Measurements from ENCODE around the gene EFNA2. TPM values are rescaled to one million over a fixed set of nuclear protein-coding genes. Genes with fewer than 3 reads are reported as not detected.

EFNA2 gene
- total RNA-seq, 4 donors from 2014 or later, result 0.76 TPM; not detected in 3

DNA sequence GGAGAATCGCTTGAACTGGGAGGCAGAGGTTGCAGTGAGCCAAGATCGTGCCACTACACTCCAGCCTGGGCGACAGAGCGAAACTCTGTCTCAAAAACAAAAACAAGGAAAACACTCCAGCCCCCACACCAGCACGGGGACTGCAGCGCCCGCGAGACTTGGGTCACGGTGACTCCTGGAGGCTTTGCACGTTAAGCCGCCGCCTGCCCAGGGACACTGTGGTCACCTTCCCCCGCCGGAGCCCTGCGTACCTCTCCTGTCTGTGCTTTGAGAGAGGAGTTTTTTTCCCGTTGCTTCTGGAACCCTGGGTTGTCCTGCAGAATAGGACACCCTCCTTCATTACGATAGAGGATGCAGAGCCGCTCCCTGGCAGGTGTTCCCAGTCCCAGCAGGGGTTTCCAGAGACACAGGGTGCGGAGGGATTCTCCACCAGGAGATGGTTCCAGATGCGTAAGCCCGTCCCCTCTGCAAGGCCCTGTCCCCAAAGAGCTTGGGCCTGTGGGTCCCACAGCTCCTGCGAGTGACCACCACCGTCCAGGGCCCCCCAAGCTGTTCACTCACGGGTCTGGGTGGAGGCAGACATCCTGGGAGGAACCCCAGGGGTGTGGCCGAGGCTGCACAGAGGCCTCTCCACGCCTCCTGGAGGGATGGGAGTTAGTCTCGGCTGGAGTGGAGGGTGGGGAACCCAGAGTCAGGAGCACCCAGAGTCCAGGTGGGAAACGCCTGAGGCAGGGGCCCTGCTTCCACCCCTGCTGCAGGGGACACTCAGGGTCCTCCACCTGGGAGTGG lies 55.2 kb downstream of the EFNA2 start:
- no peaks in the 10 kb centered on the region for H3K9me3 ChIP-seq
- no peak overlapping the region for H3K4me3 ChIP-seq
- H3K27me3 ChIP-seq, result no peaks in the 10 kb centered on the region
- no peaks in the 10 kb centered on the region for H3K4me1 ChIP-seq
- TF ChIP-seq CTCF (IDR thresholded peaks at IDR 0.05) (no peak), POLR2A (IDR thresholded peaks at IDR 0.05) (no peak)
- intact Hi-C loops (cut with DNase I; ENCODE audit: low total_unique reads), result no loop called here
- no peak overlapping the region for H3K27ac ChIP-seq
- H3K36me3 ChIP-seq, result no peaks in the 10 kb centered on the region
- no peak for DNase-seq

DNA sequence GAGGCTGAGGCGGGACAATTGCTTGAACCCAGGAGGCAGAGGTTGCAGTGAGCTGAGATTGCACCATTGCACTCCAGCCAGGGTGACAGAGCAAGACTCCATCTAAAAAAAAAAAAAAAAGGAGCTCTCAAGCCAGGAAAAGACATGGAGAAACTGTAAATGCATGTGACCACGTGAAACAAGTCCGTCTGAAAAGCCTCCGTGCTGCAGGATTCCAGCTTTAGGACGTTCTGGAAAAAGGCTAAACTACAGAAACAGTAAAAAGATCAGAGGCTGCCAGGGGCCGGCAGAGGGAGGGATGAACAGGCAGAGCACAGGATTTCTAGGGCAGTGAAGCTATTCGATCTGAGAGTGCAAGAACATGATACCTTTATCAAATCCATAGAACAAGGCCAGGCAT lies 57.4 kb downstream of the EFNA2 start:
- H3K9me3 ChIP-seq, result no peaks in the 10 kb centered on the region

DNA sequence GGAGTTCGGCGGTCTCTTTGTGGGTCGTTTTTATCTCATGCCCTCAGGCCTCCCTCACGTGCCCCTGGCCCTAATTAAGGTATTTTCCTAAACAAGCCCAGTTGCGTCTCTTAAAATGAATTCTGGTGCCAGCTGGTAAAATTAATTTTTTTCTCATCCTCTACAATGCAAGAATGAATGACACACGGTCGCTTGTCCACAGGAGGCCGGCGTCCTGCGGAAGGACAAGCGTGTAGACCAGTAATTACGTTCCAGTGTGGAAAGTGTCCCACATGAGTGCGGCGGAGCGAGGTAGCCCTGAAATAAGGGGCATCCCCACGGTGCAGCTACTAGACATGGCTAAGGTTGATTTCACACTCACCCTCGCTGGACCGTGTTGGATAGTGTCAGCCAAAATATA lies 63.5 kb downstream of the EFNA2 start:
- Histone ChIP-seq H3K36me3 (no peaks in the 10 kb centered on the region), H3K27ac (no peak overlapping the region), H3K4me1 (no peaks in the 10 kb centered on the region), H3K4me3 (no peak overlapping the region), H3K27me3 (no peaks in the 10 kb centered on the region), H3K9me3 (no peaks in the 10 kb centered on the region)
- intact Hi-C loops (cut with DNase I; ENCODE audit: low total_unique reads), result no loop called here
- TF ChIP-seq CTCF (IDR thresholded peaks at IDR 0.05), result no peak
- TF ChIP-seq POLR2A (IDR thresholded peaks at IDR 0.05), result no peak
- DNase-seq, result no peak

More for the DNA sequence above, 57.4 kb downstream of the EFNA2 start:
- Histone ChIP-seq H3K36me3 (no peaks in the 10 kb centered on the region), H3K4me3 (no peak overlapping the region), H3K27me3 (no peaks in the 10 kb centered on the region), H3K27ac (no peak overlapping the region), H3K4me1 (no peaks in the 10 kb centered on the region)
- no peak for DNase-seq
- intact Hi-C loops (cut with DNase I; ENCODE audit: low total_unique reads), result no loop called here
- TF ChIP-seq POLR2A (IDR thresholded peaks at IDR 0.05) (no peak), CTCF (IDR thresholded peaks at IDR 0.05) (no peak)

GRCh38 chr19:1350867-1351266 lies 65.2 kb downstream of the EFNA2 start:
- DNase-seq, result no peak
- Histone ChIP-seq H3K4me1 (peaks cover 0 to 4% of the 10 kb centered on the region in 2 donors), H3K9me3 (no peaks in the 10 kb centered on the region), H3K27me3 (no peaks in the 10 kb centered on the region), H3K36me3 (no peaks in the 10 kb centered on the region), H3K4me3 (no peak overlapping the region), H3K27ac (no peak overlapping the region)
- TF ChIP-seq POLR2A (IDR thresholded peaks at IDR 0.05) (no peak), CTCF (IDR thresholded peaks at IDR 0.05) (no peak)
- intact Hi-C loops (cut with DNase I; ENCODE audit: low total_unique reads), result no loop called here

Other genes starting within 250 kb of the EFNA2 start
- 10 to 100 TPM in 1 of 4 donors, 1 to 10 TPM in 2, under 1 TPM in 1; 0.59 to 10.4 (median 2.7) TPM for gene ABCA7, start 245.8 kb upstream of the EFNA2 start, total RNA-seq
- 100 to 1,000 TPM in 1 of 4 donors, 1 to 10 TPM in 3; 4.1 to 154 (median 8.6) TPM for gene ARHGAP45, start 218.7 kb upstream of the EFNA2 start, total RNA-seq
- 100 to 1,000 TPM in 1 of 4 donors, 10 to 100 TPM in 3; 13.6 to 112 (median 59.8) TPM for gene POLR2E, start 190.5 kb upstream of the EFNA2 start, total RNA-seq
- gene GPX4, start 181.9 kb upstream of the EFNA2 start, total RNA-seq, result 100 to 1,000 TPM in 3 of 4 donors, 10 to 100 TPM in 1; 68.2 to 357 (median 163) TPM
- 100 to 1,000 TPM in 1 of 4 donors, 10 to 100 TPM in 1, 1 to 10 TPM in 2; 4.4 to 107 (median 10.7) TPM for gene SBNO2, start 111.6 kb upstream of the EFNA2 start, total RNA-seq
- gene STK11, start 80.1 kb upstream of the EFNA2 start, total RNA-seq, result 10 to 100 TPM; 17.4 to 62.8 (median 43.3) TPM
- 1 to 10 TPM in 2 of 4 donors, under 1 TPM in 1, not detected in 1; 0.26 to 1.5 (median 1.0) TPM for gene CBARP, start 47.9 kb upstream of the EFNA2 start, total RNA-seq
- 100 to 1,000 TPM in 2 of 4 donors, 10 to 100 TPM in 1, 1 to 10 TPM in 1; 4.7 to 164 (median 68.9) TPM for gene ATP5F1D, start 44.1 kb upstream of the EFNA2 start, total RNA-seq
- 100 to 1,000 TPM in 1 of 4 donors, 10 to 100 TPM in 2, under 1 TPM in 1; 0.77 to 108 (median 15.0) TPM for gene MIDN, start 37.3 kb upstream of the EFNA2 start, total RNA-seq
- 100 to 1,000 TPM; 235 to 950 (median 535) TPM for gene CIRBP, start 16.5 kb upstream of the EFNA2 start, total RNA-seq
- gene FAM174C, start 10.3 kb upstream of the EFNA2 start, total RNA-seq, result 10 to 100 TPM in 2 of 4 donors, 1 to 10 TPM in 2; 2.1 to 24.3 (median 7.1) TPM
- gene NDUFS7, start 98.0 kb downstream of the EFNA2 start, total RNA-seq, result 10 to 100 TPM; 39.2 to 65.5 (median 42.1) TPM
- gene GAMT, start 115.7 kb downstream of the EFNA2 start, total RNA-seq, result 10 to 100 TPM in 2 of 4 donors, 1 to 10 TPM in 2; 3.3 to 14.4 (median 8.4) TPM
- gene DAZAP1, start 121.7 kb downstream of the EFNA2 start, total RNA-seq, result 100 to 1,000 TPM in 1 of 4 donors, 10 to 100 TPM in 1, 1 to 10 TPM in 2; 1.2 to 102 (median 23.8) TPM
- gene RPS15, start 152.5 kb downstream of the EFNA2 start, total RNA-seq, result 1,000 to 10,000 TPM in 3 of 4 donors, 100 to 1,000 TPM in 1; 648 to 5,728 (median 1,854) TPM
- 1 to 10 TPM in 1 of 4 donors, under 1 TPM in 2, not detected in 1; 0.12 to 3.5 (median 0.77) TPM for gene APC2, start 164.2 kb downstream of the EFNA2 start, total RNA-seq
- 10 to 100 TPM; 17.7 to 32.9 (median 28.9) TPM for gene C19orf25, start 193.3 kb downstream of the EFNA2 start, total RNA-seq
- gene PCSK4, start 204.5 kb downstream of the EFNA2 start, total RNA-seq, result 1 to 10 TPM in 2 of 4 donors, under 1 TPM in 1, not detected in 1; under 0.01 to 6.4 (median 4.6) TPM
- 1 to 10 TPM in 1 of 4 donors, under 1 TPM in 2, not detected in 1; 0.76 to 3.0 (median 0.77) TPM for gene REEP6, start 205.3 kb downstream of the EFNA2 start, total RNA-seq
- 10 to 100 TPM in 3 of 4 donors, 1 to 10 TPM in 1; 3.5 to 39.4 (median 12.6) TPM for gene ADAMTSL5, start 227.1 kb downstream of the EFNA2 start, total RNA-seq
- gene PLK5, start 238.2 kb downstream of the EFNA2 start, total RNA-seq, result 1 to 10 TPM in 1 of 4 donors, under 1 TPM in 1, not detected in 2; 0.21 to 2.7 TPM

All from uterus (tissue), 4 donors.